Skeletal muscle tissue (tissue), 4 donors: Measurements from ENCODE around the gene UQCC2. TPM values are rescaled to one million over a fixed set of nuclear protein-coding genes. Genes with fewer than 3 reads are reported as not detected.

ENCODE experiments used
- H3K27ac ChIP-seq: one replicate; pipeline ENCODE4 v1.7.0; 2013; ENCODE audit warnings: mild to moderate bottlenecking, low read depth, low read length, inconsistent platforms
- H3K27me3 ChIP-seq, 3 donors: one replicate each; pipeline ENCODE4 v1.7.0; 2013; ENCODE audit warnings: low read length in 3 of 3; ENCODE audit not compliant: control insufficient read depth in 3 of 3, insufficient read depth in 3 of 3
- H3K36me3 ChIP-seq, 3 donors: one replicate each; pipeline ENCODE4 v1.7.0; 2013; ENCODE audit warnings: low read length in 3 of 3; ENCODE audit not compliant: control insufficient read depth in 3 of 3, insufficient read depth in 3 of 3
- H3K4me1 ChIP-seq, 3 donors: one replicate each; pipeline ENCODE4 v1.7.0; 2013; ENCODE audit warnings: low read length in 3 of 3, mild to moderate bottlenecking in 3 of 3; ENCODE audit not compliant: control insufficient read depth in 3 of 3, insufficient read depth in 3 of 3
- H3K4me3 ChIP-seq, 3 donors: one replicate each; pipeline ENCODE4 v1.7.0; 2013; ENCODE audit warnings: low read length in 3 of 3
- H3K9ac ChIP-seq, 3 donors: one replicate each; pipeline ENCODE4 v1.7.0; 2013; ENCODE audit warnings: low read length in 3 of 3, mild to moderate bottlenecking in 3 of 3, moderate library complexity in 2 of 3, low read depth in 1 of 3
- H3K9me3 ChIP-seq, 3 donors: one replicate each; pipeline ENCODE4 v1.7.0; 2013; ENCODE audit warnings: low read length in 3 of 3; ENCODE audit not compliant: control insufficient read depth in 3 of 3
- total RNA-seq: library from RNA; depleted of rRNA; stranded (reverse); fragments of >200 nt; gene quantifications from one replicate; pipeline ENCODE4 v1.2.3, GENCODE V29; 2014
- donor health status: Osteomylitis.

UQCC2 gene
- total RNA-seq, 1 donor from 2014 or later, result 26.1 TPM

DNA sequence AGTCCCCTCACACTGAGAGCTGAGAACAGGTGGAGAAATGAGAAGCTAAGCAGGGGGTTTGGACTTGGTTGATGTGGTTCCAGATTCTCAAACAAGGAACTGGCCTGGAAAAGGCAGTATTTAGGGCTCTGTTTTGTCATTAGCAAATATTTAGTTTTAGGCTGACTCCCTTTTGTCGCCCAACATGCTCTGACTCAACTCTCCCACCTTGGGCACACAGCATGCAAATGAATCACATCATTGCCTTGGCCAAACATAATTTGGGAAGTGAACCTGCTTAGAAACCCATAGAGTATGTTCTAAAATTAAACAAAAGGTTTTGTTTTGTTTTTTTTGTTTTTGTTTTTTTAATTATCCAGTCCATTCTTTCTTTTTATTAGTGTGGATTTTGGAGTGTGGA is 9.5 kb upstream of the UQCC2 start:
- no peak overlapping the region for H3K9ac ChIP-seq
- H3K9me3 ChIP-seq, result no peaks in the 10 kb centered on the region
- H3K4me3 ChIP-seq, result no peak overlapping the region
- no peaks in the 10 kb centered on the region for H3K27me3 ChIP-seq
- H3K36me3 ChIP-seq, result peaks cover 25 to 30% (median 30%) of the 10 kb centered on the region in 3 donors
- H3K27ac ChIP-seq, result peak overlapping the region; percentile 21
- H3K4me1 ChIP-seq, result peaks cover 0 to 11% (median 8%) of the 10 kb centered on the region in 3 donors

GRCh38 chr6:33719326-33719987 is 8.0 kb upstream of the UQCC2 start:
- H3K4me1 ChIP-seq, result peaks cover 0 to 11% (median 8%) of the 10 kb centered on the region in 3 donors
- no peaks in the 10 kb centered on the region for H3K9me3 ChIP-seq
- H3K4me3 ChIP-seq, result no peak overlapping the region
- no peaks in the 10 kb centered on the region for H3K27me3 ChIP-seq
- H3K9ac ChIP-seq, result no peak overlapping the region
- H3K27ac ChIP-seq, result no peak overlapping the region
- peaks cover 20 to 22% (median 20%) of the 10 kb centered on the region in 3 donors for H3K36me3 ChIP-seq

DNA sequence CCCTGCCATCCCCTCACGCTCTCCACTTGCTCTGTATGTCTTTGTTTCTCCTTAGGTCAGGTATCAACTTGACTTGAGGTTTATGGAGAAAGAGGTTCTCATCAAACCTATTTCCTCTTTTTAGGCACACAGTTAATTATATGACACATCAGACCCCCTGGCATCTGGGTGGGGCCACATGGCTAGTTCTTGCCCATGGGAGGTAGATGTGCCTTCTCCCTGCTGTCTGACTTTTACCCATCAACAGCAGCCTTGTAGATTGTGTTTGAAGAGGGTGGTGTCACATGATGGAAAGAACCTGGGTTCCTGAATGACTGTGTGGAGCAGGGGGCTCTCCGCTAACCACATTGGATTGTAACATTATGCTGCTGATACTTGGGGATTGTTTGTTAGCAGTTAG is 7.2 kb upstream of the UQCC2 start:
- Histone ChIP-seq H3K27me3 (no peaks in the 10 kb centered on the region), H3K9ac (no peak overlapping the region), H3K4me3 (no peak overlapping the region), H3K27ac (no peak overlapping the region), H3K4me1 (peaks cover 0 to 10% (median 8%) of the 10 kb centered on the region in 3 donors), H3K9me3 (no peaks in the 10 kb centered on the region), H3K36me3 (peaks cover 18 to 19% (median 18%) of the 10 kb centered on the region in 3 donors)

DNA sequence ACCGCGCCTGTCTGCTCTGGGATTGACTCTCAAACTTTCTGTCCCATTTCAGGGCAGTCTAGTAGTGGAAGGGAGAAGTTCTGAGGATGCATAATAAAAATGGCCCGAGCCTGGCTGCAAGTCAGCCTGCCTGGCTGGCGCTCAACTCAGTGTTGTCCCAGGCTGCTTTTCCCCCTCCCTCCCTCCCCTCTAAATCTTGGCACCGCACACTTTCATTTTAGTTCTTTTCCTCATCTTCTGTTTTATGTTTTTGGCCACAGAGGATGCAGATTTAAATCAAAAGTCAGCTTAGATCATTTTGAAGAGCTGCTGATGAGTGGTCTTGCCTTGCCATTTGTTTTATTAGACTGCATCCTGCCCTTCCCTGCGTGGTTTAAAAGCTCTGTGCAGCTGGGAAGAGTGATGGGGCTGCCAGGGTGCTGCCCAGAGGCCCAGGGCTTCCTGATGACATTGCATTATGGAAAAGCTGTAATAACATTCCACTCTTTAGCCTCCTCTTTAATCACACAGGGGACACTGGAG is 6.5 kb upstream of the UQCC2 start:
- H3K27me3 ChIP-seq, result no peaks in the 10 kb centered on the region
- no peak overlapping the region for H3K4me3 ChIP-seq
- peaks cover 0 to 8% (median 7%) of the 10 kb centered on the region in 3 donors for H3K4me1 ChIP-seq
- H3K27ac ChIP-seq, result peak overlapping the region; percentile 31
- no peaks in the 10 kb centered on the region for H3K9me3 ChIP-seq
- H3K36me3 ChIP-seq, result peaks cover 10 to 15% (median 14%) of the 10 kb centered on the region in 3 donors
- no peak overlapping the region for H3K9ac ChIP-seq

DNA sequence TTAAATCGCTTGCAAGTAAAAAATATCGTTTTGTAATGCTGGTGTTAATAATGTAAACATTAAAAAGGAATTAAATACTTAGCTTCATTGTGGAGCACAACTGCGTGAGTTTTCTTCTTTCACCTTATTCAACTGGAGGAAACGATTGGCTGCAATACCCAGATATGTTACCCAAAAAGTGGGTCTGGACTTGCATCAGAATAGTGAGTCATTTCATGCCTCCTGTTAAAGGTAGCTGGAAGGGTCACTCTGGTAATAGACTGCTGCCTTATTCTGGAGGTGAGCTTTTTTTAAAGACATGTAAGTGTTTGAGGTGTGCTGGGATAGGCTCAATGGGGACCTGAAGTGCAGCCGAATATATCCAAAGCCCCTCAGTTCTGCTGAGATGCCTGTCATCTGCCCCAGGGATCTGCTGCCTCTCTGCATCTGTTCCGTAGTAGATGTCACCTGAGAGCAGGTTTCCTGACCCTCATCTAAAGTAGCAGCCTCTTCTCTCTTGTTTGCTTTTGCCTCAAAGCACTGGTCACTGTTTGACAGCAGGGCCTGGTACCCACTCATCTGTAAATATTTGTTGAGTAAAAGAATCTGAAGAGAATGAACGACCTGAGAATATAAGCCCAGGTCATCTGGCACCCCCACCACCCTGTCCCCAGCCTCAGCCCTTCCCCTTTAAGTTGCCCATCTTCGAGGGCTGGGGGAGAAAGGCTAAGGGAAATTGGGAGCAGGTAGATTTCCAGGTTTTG is 5.6 kb upstream of the UQCC2 start:
- Histone ChIP-seq H3K9ac (no peak overlapping the region), H3K36me3 (peaks cover 2 to 7% (median 6%) of the 10 kb centered on the region in 3 donors), H3K9me3 (no peaks in the 10 kb centered on the region), H3K4me1 (peaks cover 1 to 9% (median 8%) of the 10 kb centered on the region in 3 donors), H3K27me3 (no peaks in the 10 kb centered on the region), H3K4me3 (no peak overlapping the region), H3K27ac (no peak overlapping the region)

DNA sequence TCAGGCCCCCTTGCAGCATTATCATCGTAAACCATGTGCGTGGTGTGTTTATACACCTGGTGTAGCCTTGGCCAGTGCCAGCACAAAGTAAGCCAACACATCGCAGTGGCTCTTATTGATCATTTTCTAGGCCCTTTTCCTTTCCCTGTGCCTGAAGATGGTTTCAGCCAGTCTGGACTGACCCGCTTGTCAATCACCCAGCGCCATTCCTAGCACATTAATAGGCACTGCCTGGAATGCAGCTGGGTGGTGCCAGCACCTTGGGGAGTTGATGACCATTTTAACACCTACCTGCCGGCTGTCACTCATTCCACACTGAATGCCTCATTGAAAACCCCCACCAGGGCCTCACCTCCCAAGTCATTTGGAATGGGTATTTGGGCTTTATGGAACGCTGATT is 4.9 kb upstream of the UQCC2 start:
- no peak overlapping the region for H3K27ac ChIP-seq
- H3K9me3 ChIP-seq, result no peaks in the 10 kb centered on the region
- H3K4me1 ChIP-seq, result peaks cover 5 to 12% (median 12%) of the 10 kb centered on the region in 3 donors
- no peak overlapping the region for H3K9ac ChIP-seq
- no peaks in the 10 kb centered on the region for H3K27me3 ChIP-seq
- peaks cover 0 to 3% (median 0%) of the 10 kb centered on the region in 3 donors for H3K36me3 ChIP-seq
- H3K4me3 ChIP-seq, result no peak overlapping the region

DNA sequence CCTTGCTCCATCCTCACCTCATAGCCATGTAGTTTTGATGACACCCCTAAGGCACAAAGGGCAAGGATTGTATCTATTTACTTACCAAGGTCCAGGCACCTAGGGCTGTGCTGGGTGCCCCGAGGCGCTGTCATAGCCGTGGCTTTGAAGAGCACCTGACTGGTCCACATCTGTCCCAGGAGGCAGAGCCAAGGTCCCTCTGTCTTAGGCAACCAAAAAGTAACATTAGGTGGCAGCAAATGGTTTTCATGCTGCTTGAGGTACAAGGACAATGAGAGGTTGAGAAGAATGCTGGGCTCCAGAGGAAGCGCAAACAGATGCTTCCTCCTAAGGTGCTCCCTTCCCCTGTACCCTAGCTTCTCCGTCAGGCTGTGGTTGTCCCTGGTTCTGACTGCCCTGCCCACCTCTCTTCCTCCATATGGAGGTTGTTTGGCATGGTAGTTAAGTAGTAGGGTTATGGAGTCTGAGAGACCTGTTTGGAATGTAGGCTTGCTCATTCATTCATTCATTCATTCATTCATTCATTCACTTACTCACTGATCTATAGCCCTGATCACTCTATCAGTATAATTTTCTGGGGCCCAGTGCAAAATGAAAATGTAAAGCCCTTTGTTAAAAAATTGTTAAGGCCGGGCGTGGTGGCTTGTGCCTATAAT is 3.0 kb upstream of the UQCC2 start:
- H3K9me3 ChIP-seq, result no peaks in the 10 kb centered on the region
- no peak overlapping the region for H3K4me3 ChIP-seq
- H3K4me1 ChIP-seq, result peaks cover 22 to 29% (median 28%) of the 10 kb centered on the region in 3 donors
- H3K27ac ChIP-seq, result no peak overlapping the region
- H3K27me3 ChIP-seq, result no peaks in the 10 kb centered on the region
- H3K9ac ChIP-seq, result no peak overlapping the region
- peaks cover 0 to 3% (median 2%) of the 10 kb centered on the region in 3 donors for H3K36me3 ChIP-seq

GRCh38 chr6:33713786-33714185 is 2.3 kb upstream of the UQCC2 start:
- H3K4me1 ChIP-seq, result peaks cover 23 to 36% (median 36%) of the 10 kb centered on the region in 3 donors
- H3K9me3 ChIP-seq, result no peaks in the 10 kb centered on the region
- peaks cover 0 to 10% (median 2%) of the 10 kb centered on the region in 3 donors for H3K36me3 ChIP-seq
- H3K9ac ChIP-seq, result no peak overlapping the region
- no peak overlapping the region for H3K27ac ChIP-seq
- no peaks in the 10 kb centered on the region for H3K27me3 ChIP-seq
- H3K4me3 ChIP-seq, result no peak overlapping the region

DNA sequence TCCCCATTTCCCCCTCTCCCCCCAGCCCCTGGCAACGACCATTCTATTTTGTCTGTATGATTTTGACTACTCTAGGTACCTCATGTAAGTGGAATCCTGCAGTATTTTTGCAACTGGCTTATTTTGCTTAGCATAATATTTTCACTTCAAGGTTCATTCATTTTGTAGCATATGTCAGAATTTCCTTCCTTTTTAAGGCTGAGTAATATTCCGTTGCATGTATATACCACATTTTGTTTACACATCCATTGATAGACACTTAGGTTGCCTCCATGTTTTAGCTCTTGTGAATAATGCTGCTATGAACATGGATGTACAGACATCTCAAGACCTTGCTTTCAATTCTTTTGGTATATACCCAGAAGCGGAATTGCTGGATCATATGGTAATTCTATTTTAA is 1.4 kb upstream of the UQCC2 start:
- Histone ChIP-seq H3K9me3 (no peaks in the 10 kb centered on the region), H3K4me3 (no peak overlapping the region), H3K27ac (no peak overlapping the region), H3K4me1 (peaks cover 23 to 43% (median 34%) of the 10 kb centered on the region in 3 donors), H3K9ac (no peak overlapping the region), H3K36me3 (peaks cover 2 to 13% (median 4%) of the 10 kb centered on the region in 3 donors), H3K27me3 (no peaks in the 10 kb centered on the region)
